B cell (primary cell): Measurements from ENCODE around the gene ZNF423. TPM values are rescaled to one million over a fixed set of nuclear protein-coding genes. Genes with fewer than 3 reads are reported as not detected.

Source experiments
- ATAC-seq: fragments of 200-7000 bp; cut with Tn5 transposase; one replicate; pipeline ENCODE4 v1.10.0; 2021; ENCODE audit warnings: low read depth, mild to moderate bottlenecking, moderate number of reproducible peaks, moderate library complexity
- CTCF ChIA-PET: fragments of 350-600 bp; sonication (Branson Sonifier 250); formaldehyde crosslinking; loops from one replicate; lab custom pipeline; 2021; ENCODE audit warnings: antibody characterized with exemption, inconsistent platforms; lab: Charles Lee
- POLR2A ChIA-PET: fragments of 350-600 bp; sonication (Branson Sonifier 250); formaldehyde crosslinking; loops from one replicate; lab custom pipeline; 2021; ENCODE audit warnings: antibody characterized with exemption; lab: Charles Lee
- DNase-seq: peaks from one replicate; pipeline ENCODE4 v3.0.0; 2013
- H2AFZ ChIP-seq: 2 replicates; pipeline ENCODE4 v1.6.1; 2012; ENCODE audit warnings: mild to moderate bottlenecking, low read depth, low read length; ENCODE audit not compliant: insufficient read depth, poor library complexity, severe bottlenecking
- H3K27ac ChIP-seq, 2 donors: 1 replicate in 1 of 2; 2 replicates in 1 of 2; pipeline ENCODE4 v1.5.1; 2012 to 2013; ENCODE audit warnings: low read length in 2 of 2, mild to moderate bottlenecking in 2 of 2, moderate library complexity in 1 of 2
- H3K27me3 ChIP-seq, 4 experiments: fragments of 200-600 bp in 1 of 4; sonication (generic) in 1 of 4; replicated peaks in 1 of 4; 1 replicate in 2 of 4; 2 replicates in 2 of 4; pipeline versions ENCODE4 v1.6.1 to v1.7.0; 2013 to 2016; ENCODE audit warnings: low read length in 3 of 4, mild to moderate bottlenecking in 2 of 4, mixed read lengths in 1 of 4, moderate library complexity in 1 of 4; ENCODE audit not compliant: insufficient read depth in 4 of 4, control insufficient read depth in 3 of 4; ENCODE audit errors: control extremely low read depth in 1 of 4
- H3K36me3 ChIP-seq, 2 experiments: replicated peaks in 1 of 2; 1 replicate in 1 of 2; 2 replicates in 1 of 2; pipeline versions ENCODE4 v1.6.1 to v1.7.1; 2013; ENCODE audit warnings: low read length in 1 of 2; ENCODE audit not compliant: insufficient read depth in 2 of 2, control insufficient read depth in 1 of 2; ENCODE audit errors: control extremely low read depth in 1 of 2, extremely low read depth in 1 of 2
- H3K4me1 ChIP-seq, 2 donors: fragments of 200-600 bp in 1 of 2; sonication (generic) in 1 of 2; 1 replicate in 1 of 2; 2 replicates in 1 of 2; pipeline versions ENCODE4 v1.5.1 to v1.6.1; 2013 to 2017; ENCODE audit warnings: low read length in 2 of 2; ENCODE audit not compliant: control insufficient read depth in 2 of 2, insufficient read depth in 2 of 2
- H3K4me2 ChIP-seq: replicated peaks from 2 replicates; pipeline ENCODE3; 2012; ENCODE audit warnings: mild to moderate bottlenecking, low read depth, low read length; ENCODE audit not compliant: poor library complexity, severe bottlenecking
- H3K4me3 ChIP-seq, 5 experiments: fragments of 200-600 bp in 1 of 5; sonication (generic) in 1 of 5; 1 replicate in 3 of 5; 2 replicates in 2 of 5; pipeline versions ENCODE4 v1.5.1 to v1.7.0; 2011 to 2016; ENCODE audit warnings: low read length in 4 of 5, mild to moderate bottlenecking in 4 of 5, low read depth in 2 of 5, control low read depth in 1 of 5, moderate library complexity in 1 of 5; ENCODE audit not compliant: insufficient read depth in 1 of 5; ENCODE audit errors: control extremely low read depth in 1 of 5, extremely low read depth in 1 of 5
- H3K79me2 ChIP-seq: fragments of 200-600 bp; sonication (generic); one replicate; pipeline ENCODE4 v1.6.0; 2016; ENCODE audit warnings: low read length; ENCODE audit not compliant: control insufficient read depth, insufficient read depth
- H3K9ac ChIP-seq: fragments of 200-600 bp; sonication (generic); 2 replicates; pipeline ENCODE4 v1.6.1; 2017; ENCODE audit warnings: mild to moderate bottlenecking, low read length, moderate library complexity
- H3K9me3 ChIP-seq, 3 donors: one replicate each; pipeline versions ENCODE4 v1.6.1 to v1.7.1; 2013; ENCODE audit warnings: low read length in 2 of 3; ENCODE audit not compliant: control insufficient read depth in 2 of 3, insufficient read depth in 1 of 3; ENCODE audit errors: control extremely low read depth in 1 of 3
- H4K20me1 ChIP-seq: 2 replicates; pipeline ENCODE4 v1.6.0; 2012; ENCODE audit warnings: mild to moderate bottlenecking, low read length; ENCODE audit not compliant: insufficient read depth, control insufficient read depth, poor library complexity, severe bottlenecking
- H3K27ac Mint-ChIP-seq: one replicate; pipeline ENCODE4 v1.8.0; 2021; ENCODE audit warnings: mixed read lengths
- H3K27me3 Mint-ChIP-seq: one replicate; pipeline ENCODE4 v1.8.0; 2021; ENCODE audit warnings: mixed read lengths
- H3K4me1 Mint-ChIP-seq: one replicate; pipeline ENCODE4 v1.8.0; 2021; ENCODE audit warnings: mixed read lengths
- H3K4me3 Mint-ChIP-seq: one replicate; pipeline ENCODE4 v1.8.0; 2021; ENCODE audit warnings: mixed read lengths
- H3K9me3 Mint-ChIP-seq: one replicate; pipeline ENCODE4 v1.8.0; 2022; ENCODE audit warnings: mixed read lengths; ENCODE audit not compliant: insufficient read depth
- EZH2 ChIP-seq: IDR thresholded peaks from 2 replicates; pipeline ENCODE4 v1.6.1; 2012; ENCODE audit warnings: borderline replicate concordance, low read depth, mild to moderate bottlenecking, moderate library complexity, low read length; ENCODE audit not compliant: insufficient read depth, poor library complexity, severe bottlenecking
- whole genome bisulfite sequencing: methylation state at CpG from one replicate; pipeline ENCODE4 v1.1.5; 2013; ENCODE audit warnings: missing lambda C conversion rate; ENCODE audit not compliant: insufficient coverage; 5-methylcytosine and 5-hydroxymethylcytosine counted together
- intact Hi-C: fragments of 100-400 bp; cut with micrococcal nuclease; formaldehyde crosslinking; loops from one replicate; pipeline ENCODE4 v1.10.0; 2022
- polyA plus RNA-seq: library from polyadenylated mRNA; depleted of rRNA; stranded (reverse); fragments of >200 nt; gene quantifications from 2 replicates; pipeline ENCODE4 v1.2.3, GENCODE V29; 2012
- total RNA-seq, 2 donors: library from RNA; stranded (reverse); fragments of 120-200 nt in 1 of 2; gene quantifications; 1 replicate in 1 of 2; 2 replicates in 1 of 2; pipeline versions ENCODE4 v1.2.3 to v1.2.4, GENCODE V29; 2013 to 2022
- TF ChIP-seq, protein P1 (sequence below): fragments of 200-600 bp; IDR thresholded peaks from one replicate; pipeline ENCODE4 v1.8.0; 2022; ENCODE audit warnings: antibody characterized with exemption, mild to moderate bottlenecking

Gene ZNF423
- total and polyA plus RNA-seq, 2 donors (not counting 1 experiment from before 2014, with no cell fraction given), result not detected

DNA sequence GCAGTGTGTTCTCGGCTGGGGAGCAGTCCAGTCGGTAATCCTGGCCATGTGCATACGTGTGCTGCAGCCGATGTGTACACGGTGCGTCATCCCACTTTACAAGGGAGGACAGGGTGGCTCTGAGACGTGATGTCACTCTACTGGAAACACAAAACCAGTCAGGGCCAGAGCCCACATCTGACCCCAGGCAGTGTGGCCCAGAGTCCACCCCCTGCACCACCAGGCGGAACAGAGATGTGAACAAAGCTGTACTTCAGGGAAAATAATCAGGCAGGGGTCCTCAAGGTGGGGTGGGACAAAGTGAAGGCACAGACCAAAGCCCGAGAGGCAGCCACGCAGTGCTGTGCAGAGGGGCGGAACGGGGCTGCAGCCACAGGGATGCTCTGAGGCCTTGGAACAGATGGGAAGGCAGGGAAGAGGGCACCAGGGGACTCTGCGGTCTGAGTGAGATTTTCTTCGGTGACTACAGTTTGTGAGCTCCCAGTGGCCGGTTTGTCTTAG lies 181.5 kb downstream of the ZNF423 start:
- no peaks in the 10 kb centered on the region for H3K4me1 Mint-ChIP-seq
- H3K9me3 Mint-ChIP-seq, result no peaks in the 10 kb centered on the region
- ATAC-seq (no peak), DNase-seq (no peak)
- ChIA-PET POLR2A (no interaction called here), CTCF (no interaction called here)
- H3K4me3 ChIP-seq, result no peak overlapping the region
- H3K4me3 Mint-ChIP-seq, result no peak overlapping the region
- TF ChIP-seq, protein P1, sequence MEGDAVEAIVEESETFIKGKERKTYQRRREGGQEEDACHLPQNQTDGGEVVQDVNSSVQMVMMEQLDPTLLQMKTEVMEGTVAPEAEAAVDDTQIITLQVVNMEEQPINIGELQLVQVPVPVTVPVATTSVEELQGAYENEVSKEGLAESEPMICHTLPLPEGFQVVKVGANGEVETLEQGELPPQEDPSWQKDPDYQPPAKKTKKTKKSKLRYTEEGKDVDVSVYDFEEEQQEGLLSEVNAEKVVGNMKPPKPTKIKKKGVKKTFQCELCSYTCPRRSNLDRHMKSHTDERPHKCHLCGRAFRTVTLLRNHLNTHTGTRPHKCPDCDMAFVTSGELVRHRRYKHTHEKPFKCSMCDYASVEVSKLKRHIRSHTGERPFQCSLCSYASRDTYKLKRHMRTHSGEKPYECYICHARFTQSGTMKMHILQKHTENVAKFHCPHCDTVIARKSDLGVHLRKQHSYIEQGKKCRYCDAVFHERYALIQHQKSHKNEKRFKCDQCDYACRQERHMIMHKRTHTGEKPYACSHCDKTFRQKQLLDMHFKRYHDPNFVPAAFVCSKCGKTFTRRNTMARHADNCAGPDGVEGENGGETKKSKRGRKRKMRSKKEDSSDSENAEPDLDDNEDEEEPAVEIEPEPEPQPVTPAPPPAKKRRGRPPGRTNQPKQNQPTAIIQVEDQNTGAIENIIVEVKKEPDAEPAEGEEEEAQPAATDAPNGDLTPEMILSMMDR, result no peak
- TF ChIP-seq EZH2, result no peak
- no peaks in the 10 kb centered on the region for H3K27me3 ChIP-seq
- H3K27ac ChIP-seq, result no peak overlapping the region
- no peaks in the 10 kb centered on the region for H4K20me1 ChIP-seq
- H3K9ac ChIP-seq, result no peak overlapping the region
- intact Hi-C loops, result no loop called here
- no peak overlapping the region for H3K4me2 ChIP-seq
- H3K27me3 Mint-ChIP-seq, result no peaks in the 10 kb centered on the region
- H3K36me3 ChIP-seq, result no peaks in the 10 kb centered on the region
- 97% methylated on average over 15 of the region's 15 CpGs for WGBS
- H2AFZ ChIP-seq, result no peak overlapping the region
- H3K27ac Mint-ChIP-seq, result no peak overlapping the region
- H3K4me1 ChIP-seq, result no peaks in the 10 kb centered on the region
- H3K9me3 ChIP-seq, result peaks cover 0 to 7% (median 0%) of the 10 kb centered on the region in 3 donors
- no peaks in the 10 kb centered on the region for H3K79me2 ChIP-seq

DNA sequence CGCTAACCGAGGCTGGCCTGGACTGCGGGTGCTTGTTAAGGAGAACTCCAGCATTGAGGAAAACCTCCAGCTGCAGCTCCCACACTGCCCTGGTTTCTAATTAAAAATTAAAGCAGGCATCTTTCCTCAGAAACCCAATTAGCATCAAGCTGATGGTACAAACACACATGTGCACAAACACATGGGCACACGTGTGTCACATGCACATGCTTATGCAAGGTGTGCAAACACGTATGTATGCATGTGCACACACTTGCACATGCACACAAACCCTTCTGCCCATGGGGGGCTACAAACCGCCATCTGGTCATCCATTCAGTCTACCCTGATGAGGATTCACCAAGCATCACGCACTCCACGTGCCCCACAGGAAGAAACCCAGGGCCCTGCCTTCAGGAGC lies 182.5 kb downstream of the ZNF423 start:
- Histone ChIP-seq H3K4me1 (no peaks in the 10 kb centered on the region), H3K79me2 (no peaks in the 10 kb centered on the region), H3K4me3 (no peak overlapping the region), H4K20me1 (no peaks in the 10 kb centered on the region), H3K36me3 (no peaks in the 10 kb centered on the region), H3K27me3 (no peaks in the 10 kb centered on the region), H3K27ac (no peak overlapping the region), H2AFZ (no peak overlapping the region), H3K9me3 (no peaks in the 10 kb centered on the region), H3K4me2 (no peak overlapping the region), H3K9ac (no peak overlapping the region)
- Mint-ChIP-seq H3K27ac (no peak overlapping the region), H3K9me3 (no peaks in the 10 kb centered on the region), H3K27me3 (no peaks in the 10 kb centered on the region), H3K4me1 (no peaks in the 10 kb centered on the region), H3K4me3 (no peak overlapping the region)
- ChIA-PET CTCF (no interaction called here), POLR2A (no interaction called here)
- DNase-seq (no peak), ATAC-seq (no peak)
- WGBS, result 90% methylated on average over 8 of the region's 8 CpGs
- intact Hi-C loops, result no loop called here
- no peak for TF ChIP-seq EZH2
- TF ChIP-seq, protein P1, result no peak
